ENCODE measurements around the gene RNF7.

- no peak for TF ChIP-seq RCOR1 (IDR thresholded peaks at IDR 0.05; ENCODE audit: low read depth, low read length)
- no peak for TF ChIP-seq SMC3 (IDR thresholded peaks at IDR 0.05)
- no peak for TF ChIP-seq KDM5A (IDR thresholded peaks at IDR 0.05)
Measured at GRCh38 chr3:141726483-141726882, 11.6 kb upstream of the RNF7 start.
